Measurements from ENCODE around the gene SNRPA. TPM values are rescaled to one million over a fixed set of nuclear protein-coding genes. Genes with fewer than 3 reads are reported as not detected.

SNRPA gene
- polyA plus RNA-seq, 1 experiment: 167 TPM

GRCh38 chr19:40717325-40717879, 33.6 kb upstream of the SNRPA start:
- Histone ChIP-seq H3K27me3 (ENCODE audit: control insufficient read depth, insufficient read depth, low read length) (no peaks in the 10 kb centered on the region), H3K4me3 (ENCODE audit: low read depth, low read length) (peak overlapping the region; percentile 70), H3K36me3 (ENCODE audit: control insufficient read depth, insufficient read depth, low read length) (no peaks in the 10 kb centered on the region; the same call in none of the 2 replicates)
- POLR2A ChIA-PET: no interaction called here
- CTCF ChIA-PET: interaction anchor here (0.6 to 1.9 kb wide), 4 partner anchors 53 to 661 kb away, joined by 3 to 12 read pairs (median 4); no protein-coding TSS in a partner anchor
- no peak for TF ChIP-seq CTCF (IDR thresholded peaks at IDR 0.05; ENCODE audit: insufficient read depth, low read depth, low read length)
- no peak for DNase-seq (ENCODE audit: low read depth)

- Histone ChIP-seq H3K27me3 (ENCODE audit: control insufficient read depth, insufficient read depth, low read length) (no peaks in the 10 kb centered on the region), H3K4me3 (ENCODE audit: low read depth, low read length) (peak overlapping the region; percentile 70), H3K36me3 (ENCODE audit: control insufficient read depth, insufficient read depth, low read length) (no peaks in the 10 kb centered on the region; the same call in none of the 2 replicates)
- no peak for TF ChIP-seq CTCF (IDR thresholded peaks at IDR 0.05; ENCODE audit: insufficient read depth, low read depth, low read length)
- DNase-seq (ENCODE audit: low read depth): no peak
- ChIA-PET CTCF (interaction anchor here (0.8 to 1.5 kb wide), 3 partner anchors 9 to 616 kb away, joined by 3 to 12 read pairs (median 3); no protein-coding TSS in a partner anchor), POLR2A (no interaction called here)
Measured at GRCh38 chr19:40717880-40718773, 32.9 kb upstream of the SNRPA start.

GRCh38 chr19:40718774-40719391, 32.1 kb upstream of the SNRPA start:
- Histone ChIP-seq H3K4me3 (ENCODE audit: low read depth, low read length) (peak overlapping the region; percentile 70), H3K27me3 (ENCODE audit: control insufficient read depth, insufficient read depth, low read length) (no peaks in the 10 kb centered on the region), H3K36me3 (ENCODE audit: control insufficient read depth, insufficient read depth, low read length) (no peaks in the 10 kb centered on the region; the same call in none of the 2 replicates)
- TF ChIP-seq CTCF (IDR thresholded peaks at IDR 0.05; ENCODE audit: insufficient read depth, low read depth, low read length): no peak
- CTCF ChIA-PET: interaction anchor here (0.8 kb wide), 2 partner anchors 9 to 17 kb away, joined by 3 read pairs; no protein-coding TSS in a partner anchor
- DNase-seq (ENCODE audit: low read depth): no peak
- POLR2A ChIA-PET: no interaction called here

- CTCF ChIA-PET: interaction anchor here (0.8 kb wide), 1 partner anchor 17 kb away, joined by 3 read pairs; no protein-coding TSS in a partner anchor
- no peak for DNase-seq (ENCODE audit: low read depth)
- POLR2A ChIA-PET: no interaction called here
- peaks cover 5% of the 10 kb centered on the region for H3K36me3 ChIP-seq (ENCODE audit: control insufficient read depth, insufficient read depth, low read length)
- H3K27me3 ChIP-seq (ENCODE audit: control insufficient read depth, insufficient read depth, low read length): no peaks in the 10 kb centered on the region
- H3K4me3 ChIP-seq (ENCODE audit: low read depth, low read length): peak overlapping the region; percentile 70
- no peak for TF ChIP-seq CTCF (IDR thresholded peaks at IDR 0.05; ENCODE audit: insufficient read depth, low read depth, low read length)
Measured at GRCh38 chr19:40719414-40719894, 31.5 kb upstream of the SNRPA start.

- H3K27me3 ChIP-seq (ENCODE audit: control insufficient read depth, insufficient read depth, low read length): no peaks in the 10 kb centered on the region
- DNase-seq (ENCODE audit: low read depth): no peak
- ChIA-PET CTCF (interaction anchor here (0.6 to 0.8 kb wide), 3 partner anchors 77 to 1132 kb away, joined by 3 to 4 read pairs (median 3); no protein-coding TSS in a partner anchor), POLR2A (no interaction called here)
- peaks cover 11% of the 10 kb centered on the region for H3K36me3 ChIP-seq (ENCODE audit: control insufficient read depth, insufficient read depth, low read length)
- H3K4me3 ChIP-seq (ENCODE audit: low read depth, low read length): no peak overlapping the region
- TF ChIP-seq CTCF (IDR thresholded peaks at IDR 0.05; ENCODE audit: insufficient read depth, low read depth, low read length): no peak
Measured at GRCh38 chr19:40721140-40721486, 29.9 kb upstream of the SNRPA start.

Measured in BJ (cell line).